ENCODE data around the gene ITPRIP. TPM values are rescaled to one million over a fixed set of nuclear protein-coding genes. Genes with fewer than 3 reads are reported as not detected.

The ITPRIP gene
- total RNA-seq, 1 experiment from 2014 or later: 3.8 TPM

GRCh38 chr10:104317269-104317710, 21.0 kb downstream of the ITPRIP start:
- Histone ChIP-seq H3K27ac (no peak overlapping the region), H3K36me3 (peaks cover 37% of the 10 kb centered on the region)
- no peak for DNase-seq (ENCODE audit: low read depth in 1 of 2, low spot score in 2 of 2)

GRCh38 chr10:104316321-104317099, 21.8 kb downstream of the ITPRIP start:
- no peaks in the 10 kb centered on the region for H3K9me3 ChIP-seq (replicated peaks)
- no peak overlapping the region for H3K27ac ChIP-seq
- DNase-seq (ENCODE audit: low read depth in 1 of 2, low spot score in 2 of 2): no peak
- no peaks in the 10 kb centered on the region for H3K4me1 ChIP-seq (replicated peaks)
- no peak overlapping the region for H3K4me3 ChIP-seq
- no peaks in the 10 kb centered on the region for H3K27me3 ChIP-seq (replicated peaks)
- peaks cover 42% of the 10 kb centered on the region for H3K36me3 ChIP-seq

More at GRCh38 chr10:104317269-104317710, 21.0 kb downstream of the ITPRIP start:
- H3K27me3 ChIP-seq (replicated peaks): no peaks in the 10 kb centered on the region
- no peaks in the 10 kb centered on the region for H3K9me3 ChIP-seq (replicated peaks)
- H3K4me3 ChIP-seq: no peak overlapping the region
- H3K4me1 ChIP-seq (replicated peaks): no peaks in the 10 kb centered on the region

DNA sequence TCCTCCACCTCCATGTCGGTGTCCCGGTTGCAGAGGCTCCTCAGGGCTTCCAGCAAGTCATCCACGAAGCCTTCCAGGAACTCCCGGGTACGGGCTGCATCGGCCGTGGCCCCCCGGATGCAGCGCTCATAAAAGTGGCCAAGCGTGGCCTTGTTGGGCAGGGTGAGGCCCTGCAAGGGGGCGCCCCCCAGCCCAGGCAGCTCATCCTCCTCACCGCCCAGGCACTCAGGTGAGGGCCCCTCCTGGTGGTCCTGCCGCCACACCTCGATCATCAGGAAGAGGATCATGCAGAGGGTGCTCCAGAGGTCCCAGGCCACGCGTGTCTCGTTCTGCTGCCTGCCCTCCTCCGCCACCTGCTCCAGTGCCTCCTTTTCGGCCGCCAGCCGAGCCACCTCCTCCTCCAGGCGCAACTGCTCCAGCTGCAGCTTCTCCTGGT, 22.8 kb downstream of the ITPRIP start:
- H3K36me3 ChIP-seq: peaks cover 52% of the 10 kb centered on the region
- no peak for DNase-seq (ENCODE audit: low read depth in 1 of 2, low spot score in 2 of 2)
- no peaks in the 10 kb centered on the region for H3K27me3 ChIP-seq (replicated peaks)
- H3K27ac ChIP-seq: no peak overlapping the region
- peaks cover 2% of the 10 kb centered on the region; the same call in 1 of the 2 replicates for H3K4me1 ChIP-seq (replicated peaks)
- no peak overlapping the region for H3K4me3 ChIP-seq
- H3K9me3 ChIP-seq (replicated peaks): no peaks in the 10 kb centered on the region

GRCh38 chr10:104314591-104315485, 23.4 kb downstream of the ITPRIP start:
- Histone ChIP-seq H3K27ac (no peak overlapping the region), H3K4me3 (no peak overlapping the region), H3K27me3 (replicated peaks) (no peaks in the 10 kb centered on the region), H3K4me1 (replicated peaks) (peaks cover 8% of the 10 kb centered on the region; the same call in 1 of the 2 replicates), H3K9me3 (replicated peaks) (no peaks in the 10 kb centered on the region), H3K36me3 (peaks cover 59% of the 10 kb centered on the region)
- DNase-seq (ENCODE audit: low read depth in 1 of 2, low spot score in 2 of 2): no peak

DNA sequence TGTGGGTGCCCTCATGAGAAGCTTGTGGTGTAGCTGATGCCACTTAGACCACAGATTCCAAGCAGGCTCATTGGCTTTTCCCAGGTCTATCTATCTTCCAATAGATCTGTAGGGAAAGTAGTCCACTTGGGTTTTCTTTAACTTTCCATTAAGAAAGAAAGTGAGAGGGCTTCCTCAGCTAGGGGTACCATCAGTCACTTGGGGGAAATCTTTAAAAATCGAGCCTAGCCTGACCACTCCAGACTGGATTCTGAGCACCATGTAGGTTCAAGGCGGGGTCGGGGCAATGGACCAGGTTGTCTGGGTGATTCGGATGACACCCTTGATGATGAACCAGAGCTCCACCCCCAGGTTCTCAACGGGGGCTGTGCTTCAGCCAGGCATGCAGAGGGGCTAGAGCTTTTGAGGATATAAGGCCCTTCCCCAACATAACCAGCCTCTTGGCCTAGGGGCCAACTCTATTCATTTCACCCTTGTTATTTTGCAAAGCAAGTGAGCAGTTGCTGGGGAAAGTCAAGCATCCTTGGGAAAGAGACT, 27.0 kb downstream of the ITPRIP start:
- no peak overlapping the region for H3K4me3 ChIP-seq
- no peak overlapping the region for H3K27ac ChIP-seq

DNA sequence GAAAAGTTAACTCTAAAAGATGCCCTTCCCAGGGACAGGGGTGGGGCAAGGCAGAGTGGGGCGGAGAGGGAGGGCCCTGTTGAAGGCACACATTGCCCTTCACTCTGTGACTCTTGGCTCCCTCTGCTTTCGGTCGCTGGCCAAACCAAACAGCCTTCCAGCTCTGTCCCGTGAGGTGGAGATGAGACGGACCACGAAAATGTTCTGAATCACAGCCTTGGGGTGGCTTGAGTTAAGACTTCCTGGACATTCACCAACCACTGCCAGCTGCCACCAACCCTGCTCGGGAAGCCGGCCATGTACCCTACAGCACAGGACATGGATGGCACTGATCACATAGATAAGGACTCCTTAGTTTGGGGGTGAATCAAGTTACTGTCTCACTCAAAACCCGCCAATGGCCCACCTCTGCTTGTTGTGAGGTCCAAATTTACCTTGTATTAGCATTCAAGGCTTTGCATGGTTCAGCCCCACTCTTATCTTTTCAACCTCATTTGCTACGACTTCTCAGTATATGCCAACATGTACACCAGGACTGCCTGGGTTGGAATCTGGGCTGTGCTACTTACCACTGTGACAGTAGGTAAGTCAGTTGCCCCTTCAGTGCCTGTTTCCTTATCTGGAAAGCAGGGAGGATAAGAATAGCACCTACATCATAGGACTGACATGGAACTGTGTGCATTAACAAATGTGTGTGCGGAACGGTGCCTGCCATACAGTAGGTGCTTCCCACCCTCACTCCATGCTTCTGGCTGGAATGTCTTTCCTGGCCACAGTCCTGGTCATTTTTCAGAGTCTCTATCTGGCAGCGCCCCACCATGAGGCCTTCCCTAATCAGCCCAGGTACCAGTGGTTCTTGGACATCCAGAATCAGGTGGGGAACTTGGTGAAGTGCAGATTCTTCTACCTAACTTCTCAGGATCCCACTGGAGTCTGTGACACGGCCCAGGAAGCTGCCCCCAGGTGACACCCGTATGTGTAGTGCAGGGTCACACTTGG, 28.0 kb downstream of the ITPRIP start:
- Histone ChIP-seq H3K4me1 (replicated peaks) (peaks cover 15% of the 10 kb centered on the region), H3K27me3 (replicated peaks) (no peaks in the 10 kb centered on the region), H3K9me3 (replicated peaks) (no peaks in the 10 kb centered on the region), H3K36me3 (peaks cover 60% of the 10 kb centered on the region), H3K27ac (no peak overlapping the region), H3K4me3 (no peak overlapping the region)
- no peak for DNase-seq (ENCODE audit: low read depth in 1 of 2, low spot score in 2 of 2)

More for the DNA sequence above, 27.0 kb downstream of the ITPRIP start:
- Histone ChIP-seq H3K27me3 (replicated peaks) (no peaks in the 10 kb centered on the region), H3K9me3 (replicated peaks) (no peaks in the 10 kb centered on the region), H3K36me3 (peaks cover 67% of the 10 kb centered on the region), H3K4me1 (replicated peaks) (peaks cover 9% of the 10 kb centered on the region; the same call in 1 of the 2 replicates)
- DNase-seq (ENCODE audit: low read depth in 1 of 2, low spot score in 2 of 2): no peak

- H3K27me3 ChIP-seq (replicated peaks): no peaks in the 10 kb centered on the region
- no peak for DNase-seq (ENCODE audit: low read depth in 1 of 2, low spot score in 2 of 2)
- H3K9me3 ChIP-seq (replicated peaks): 0 out of 2 replicates have a peak, but pooled peaks cover 5% of the 10 kb centered on the region
- no peak overlapping the region for H3K4me3 ChIP-seq
- peaks cover 15% of the 10 kb centered on the region for H3K4me1 ChIP-seq (replicated peaks)
- no peak overlapping the region for H3K27ac ChIP-seq
- peaks cover 42% of the 10 kb centered on the region for H3K36me3 ChIP-seq
These were observed 29.8 kb downstream of the ITPRIP start for GRCh38 chr10:104308439-104308903.

GRCh38 chr10:104307576-104308438, 30.5 kb downstream of the ITPRIP start:
- H3K27ac ChIP-seq: no peak overlapping the region
- no peaks in the 10 kb centered on the region for H3K27me3 ChIP-seq (replicated peaks)
- H3K9me3 ChIP-seq (replicated peaks): 0 out of 2 replicates have a peak, but pooled peaks cover 5% of the 10 kb centered on the region
- H3K36me3 ChIP-seq: peaks cover 35% of the 10 kb centered on the region
- no peak for DNase-seq (ENCODE audit: low read depth in 1 of 2, low spot score in 2 of 2)
- H3K4me3 ChIP-seq: no peak overlapping the region
- peaks cover 15% of the 10 kb centered on the region for H3K4me1 ChIP-seq (replicated peaks)

GRCh38 chr10:104306897-104307296, 31.4 kb downstream of the ITPRIP start:
- Histone ChIP-seq H3K4me1 (replicated peaks) (peaks cover 15% of the 10 kb centered on the region), H3K9me3 (replicated peaks) (0 out of 2 replicates have a peak, but pooled peaks cover 5% of the 10 kb centered on the region), H3K27me3 (replicated peaks) (no peaks in the 10 kb centered on the region), H3K27ac (no peak overlapping the region), H3K36me3 (peaks cover 28% of the 10 kb centered on the region), H3K4me3 (no peak overlapping the region)
- no peak for DNase-seq (ENCODE audit: low read depth in 1 of 2, low spot score in 2 of 2)

DNA sequence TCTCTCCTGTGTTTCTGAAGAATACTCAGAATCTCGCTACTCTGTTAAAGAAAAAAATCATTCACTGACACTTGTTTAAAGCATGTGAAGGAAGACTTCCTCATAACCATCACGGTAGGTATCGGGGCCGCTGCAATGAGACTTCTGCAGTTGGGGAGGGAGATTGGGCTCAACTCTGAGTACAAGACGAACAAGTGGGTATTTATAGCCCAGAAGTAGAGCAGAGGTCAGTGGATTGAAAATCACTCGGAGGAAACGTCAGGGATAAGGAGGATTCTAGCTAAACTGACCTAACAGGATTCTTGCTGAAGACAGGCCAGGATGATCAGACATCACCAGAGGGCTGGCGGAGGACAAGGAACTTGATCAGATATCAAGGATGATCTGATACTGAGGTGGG, 33.3 kb downstream of the ITPRIP start:
- Histone ChIP-seq H3K4me3 (no peak overlapping the region), H3K27me3 (replicated peaks) (no peaks in the 10 kb centered on the region), H3K9me3 (replicated peaks) (0 out of 2 replicates have a peak, but pooled peaks cover 5% of the 10 kb centered on the region), H3K4me1 (replicated peaks) (peaks cover 25% of the 10 kb centered on the region), H3K27ac (no peak overlapping the region), H3K36me3 (peaks cover 8% of the 10 kb centered on the region)
- no peak for DNase-seq (ENCODE audit: low read depth in 1 of 2, low spot score in 2 of 2)

DNA sequence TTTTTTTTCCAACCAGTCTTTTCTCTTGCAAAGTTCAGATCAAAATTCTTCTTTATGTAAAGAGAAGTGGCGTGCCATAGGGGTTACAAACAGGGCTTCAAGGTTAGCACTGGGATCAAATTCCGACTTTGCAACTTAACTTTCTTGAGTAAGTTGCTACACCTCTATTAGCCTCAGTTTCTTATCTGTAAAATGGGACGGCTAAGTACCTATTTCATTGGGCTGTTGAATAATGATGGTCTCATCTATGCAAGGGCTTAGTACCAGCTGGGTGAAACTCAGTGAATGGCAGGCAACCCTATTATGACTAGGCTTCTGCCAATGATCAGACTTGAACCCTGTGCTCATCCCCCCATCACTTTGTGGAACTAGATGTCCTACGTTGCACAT, 33.9 kb downstream of the ITPRIP start:
- Histone ChIP-seq H3K4me1 (replicated peaks) (peaks cover 29% of the 10 kb centered on the region), H3K9me3 (replicated peaks) (0 out of 2 replicates have a peak, but pooled peaks cover 5% of the 10 kb centered on the region), H3K27me3 (replicated peaks) (no peaks in the 10 kb centered on the region), H3K27ac (no peak overlapping the region), H3K4me3 (no peak overlapping the region), H3K36me3 (peaks cover 7% of the 10 kb centered on the region)
- no peak for DNase-seq (ENCODE audit: low read depth in 1 of 2, low spot score in 2 of 2)

All from SJSA1 (cell line).